Measurements from ENCODE around the gene GIGYF1.

The GIGYF1 gene

GRCh38 chr7:100692578-100692961 is 1.5 kb downstream of the GIGYF1 start:
- Histone ChIP-seq H3K27ac (no peak overlapping the region), H3K4me2 (peak overlapping the region; percentile 75), H2AFZ (ENCODE audit: low read depth) (no peak overlapping the region), H3K4me3 (IDR thresholded peaks at IDR 0.05; ENCODE audit: insufficient read depth, low read depth, low read length) (no peak overlapping the region), H4K20me1 (ENCODE audit: insufficient read depth) (no peaks in the 10 kb centered on the region), H3K27me3 (ENCODE audit: insufficient read depth, low read depth) (peaks cover 28% of the 10 kb centered on the region), H3K9ac (no peak overlapping the region; the same call in 1 of the 2 replicates), H3K36me3 (ENCODE audit: insufficient read depth) (no peaks in the 10 kb centered on the region; the same call in 1 of the 2 replicates), H3K79me2 (ENCODE audit: insufficient read depth, low read depth) (peaks cover 50% of the 10 kb centered on the region), H3K4me1 (ENCODE audit: low read depth, poor library complexity, severe bottlenecking) (peaks cover 30% of the 10 kb centered on the region)
- TF ChIP-seq CTCF (conservative IDR thresholded peaks at IDR 0.05; ENCODE audit: low read depth, low read length), result no peak

GRCh38 chr7:100691676-100692577 is 2.1 kb downstream of the GIGYF1 start:
- TF ChIP-seq CTCF (conservative IDR thresholded peaks at IDR 0.05; ENCODE audit: low read depth, low read length), result peak; percentile 49; the same call in 1 of the 2 replicates
- H3K79me2 ChIP-seq (ENCODE audit: insufficient read depth, low read depth), result peaks cover 50% of the 10 kb centered on the region
- no peak overlapping the region for H3K4me3 ChIP-seq (IDR thresholded peaks at IDR 0.05; ENCODE audit: insufficient read depth, low read depth, low read length)
- H3K36me3 ChIP-seq (ENCODE audit: insufficient read depth), result no peaks in the 10 kb centered on the region; the same call in 1 of the 2 replicates
- no peaks in the 10 kb centered on the region for H4K20me1 ChIP-seq (ENCODE audit: insufficient read depth)
- H3K27ac ChIP-seq, result no peak overlapping the region
- H3K4me1 ChIP-seq (ENCODE audit: low read depth, poor library complexity, severe bottlenecking), result peaks cover 30% of the 10 kb centered on the region
- H3K27me3 ChIP-seq (ENCODE audit: insufficient read depth, low read depth), result peaks cover 22% of the 10 kb centered on the region
- peak overlapping the region; percentile 75 for H3K4me2 ChIP-seq
- H3K9ac ChIP-seq, result no peak overlapping the region; the same call in 1 of the 2 replicates
- no peak overlapping the region for H2AFZ ChIP-seq (ENCODE audit: low read depth)

- Histone ChIP-seq H3K27ac (no peak overlapping the region), H3K9ac (no peak overlapping the region), H4K20me1 (ENCODE audit: insufficient read depth) (no peaks in the 10 kb centered on the region), H3K79me2 (ENCODE audit: insufficient read depth, low read depth) (peaks cover 50% of the 10 kb centered on the region), H3K36me3 (ENCODE audit: insufficient read depth) (no peaks in the 10 kb centered on the region; the same call in 1 of the 2 replicates), H3K4me2 (no peak overlapping the region), H3K27me3 (ENCODE audit: insufficient read depth, low read depth) (no peaks in the 10 kb centered on the region; the same call in 1 of the 2 replicates), H3K4me3 (IDR thresholded peaks at IDR 0.05; ENCODE audit: insufficient read depth, low read depth, low read length) (no peak overlapping the region), H3K4me1 (ENCODE audit: low read depth, poor library complexity, severe bottlenecking) (peaks cover 16% of the 10 kb centered on the region), H2AFZ (ENCODE audit: low read depth) (no peak overlapping the region)
- TF ChIP-seq CTCF (conservative IDR thresholded peaks at IDR 0.05; ENCODE audit: low read depth, low read length), result no peak
Observed at GRCh38 chr7:100689230-100690135, 4.6 kb downstream of the GIGYF1 start.

- Histone ChIP-seq H4K20me1 (ENCODE audit: insufficient read depth) (no peaks in the 10 kb centered on the region), H2AFZ (ENCODE audit: low read depth) (no peak overlapping the region), H3K36me3 (ENCODE audit: insufficient read depth) (no peaks in the 10 kb centered on the region; the same call in 1 of the 2 replicates), H3K4me3 (IDR thresholded peaks at IDR 0.05; ENCODE audit: insufficient read depth, low read depth, low read length) (no peak overlapping the region), H3K79me2 (ENCODE audit: insufficient read depth, low read depth) (peaks cover 48% of the 10 kb centered on the region), H3K27me3 (ENCODE audit: insufficient read depth, low read depth) (no peaks in the 10 kb centered on the region), H3K4me1 (ENCODE audit: low read depth, poor library complexity, severe bottlenecking) (peaks cover 15% of the 10 kb centered on the region), H3K27ac (no peak overlapping the region), H3K4me2 (no peak overlapping the region), H3K9ac (no peak overlapping the region)
- no peak for TF ChIP-seq CTCF (conservative IDR thresholded peaks at IDR 0.05; ENCODE audit: low read depth, low read length)
Observed at GRCh38 chr7:100688326-100688860, 5.7 kb downstream of the GIGYF1 start.
